SK-N-SH treated with all-trans-retinoic acid at 6 μM for 48 hours (cell line): Measurements from ENCODE around the gene RNF157.
"Not testable (repeated sequence)": the region's sequence is repeated elsewhere in the genome, so short reads cannot be mapped to it uniquely, and the experiment has no call there.

Source experiments
- ATAC-seq: fragments of 200-7000 bp; cut with Tn5 transposase; 3 replicates; pipeline ENCODE4 v1.9.1; 2020; ENCODE audit warnings: mild to moderate bottlenecking, moderate library complexity
- ARNTL ChIP-seq: fragments of 450-650 bp; formaldehyde crosslinking; IDR thresholded peaks from 2 replicates; pipeline ENCODE4 v1.5.0; 2020; ENCODE audit warnings: low read depth, mild to moderate bottlenecking, moderate library complexity, borderline replicate concordance
- BACH2 ChIP-seq: fragments of 250-450 bp; sonication (Bioruptor Pico); IDR thresholded peaks from 2 replicates; pipeline ENCODE4 v1.9.0; 2021; ENCODE audit warnings: mild to moderate bottlenecking, borderline replicate concordance
- CSDC2 ChIP-seq: fragments of 250-450 bp; sonication (Bioruptor Pico); IDR thresholded peaks from 2 replicates; pipeline ENCODE4 v1.5.0; 2020; ENCODE audit warnings: mild to moderate bottlenecking, moderate library complexity
- ESRRG ChIP-seq: fragments of 250-450 bp; sonication (Bioruptor Pico); IDR thresholded peaks from 2 replicates; pipeline ENCODE4 v1.6.1; 2021; ENCODE audit warnings: mild to moderate bottlenecking
- ISL1 ChIP-seq: fragments of 250-450 bp; sonication (Bioruptor Pico); IDR thresholded peaks from 2 replicates; pipeline ENCODE4 v2.1.2; 2022; ENCODE audit warnings: mild to moderate bottlenecking, moderate library complexity
- PATZ1 ChIP-seq: fragments of 250-450 bp; sonication (Bioruptor Pico); IDR thresholded peaks from 2 replicates; pipeline ENCODE4 v1.8.0; 2020; ENCODE audit warnings: mild to moderate bottlenecking, moderate library complexity, borderline replicate concordance
- POU6F1 ChIP-seq: fragments of 250-450 bp; sonication (Bioruptor Pico); IDR thresholded peaks from 2 replicates; pipeline ENCODE4 v1.8.0; 2021; ENCODE audit warnings: low read depth, mild to moderate bottlenecking, moderate library complexity, borderline replicate concordance
- PPARA ChIP-seq: fragments of 250-450 bp; sonication (Bioruptor Pico); IDR thresholded peaks from 2 replicates; pipeline ENCODE4 v1.5.0; 2020; ENCODE audit warnings: mild to moderate bottlenecking, borderline replicate concordance
- SNAI2 ChIP-seq: fragments of 250-450 bp; sonication (Bioruptor Pico); IDR thresholded peaks from 2 replicates; pipeline ENCODE4 v1.5.0; 2020; ENCODE audit warnings: mild to moderate bottlenecking, moderate library complexity
- TCF4 ChIP-seq: fragments of 250-450 bp; sonication (Bioruptor Pico); IDR thresholded peaks from 2 replicates; pipeline ENCODE4 v1.8.0; 2021; ENCODE audit warnings: mild to moderate bottlenecking, moderate library complexity, borderline replicate concordance
- TOX ChIP-seq: fragments of 250-450 bp; sonication (Bioruptor Pico); IDR thresholded peaks from 2 replicates; pipeline ENCODE4 v1.8.0; 2021; ENCODE audit warnings: mild to moderate bottlenecking, moderate library complexity, borderline replicate concordance
- ZC3H10 ChIP-seq: fragments of 250-450 bp; sonication (Bioruptor Pico); IDR thresholded peaks from 2 replicates; pipeline ENCODE4 v1.5.1; 2021; ENCODE audit warnings: mild to moderate bottlenecking, moderate library complexity
- ZFP3 ChIP-seq: fragments of 250-450 bp; sonication (Bioruptor Pico); IDR thresholded peaks from 2 replicates; pipeline ENCODE4 v1.5.0; 2020; ENCODE audit warnings: mild to moderate bottlenecking, moderate library complexity
- ZFP30 ChIP-seq: fragments of 450-650 bp; formaldehyde crosslinking; IDR thresholded peaks from 2 replicates; pipeline ENCODE4 v1.5.0; 2022; ENCODE audit warnings: mild to moderate bottlenecking, moderate library complexity
- ZNF565 ChIP-seq: fragments of 450-650 bp; formaldehyde crosslinking; conservative IDR thresholded peaks from 2 replicates; pipeline ENCODE4 v1.5.0; 2020; ENCODE audit warnings: low read depth, mild to moderate bottlenecking, moderate library complexity
- ZNF70 ChIP-seq: fragments of 450-650 bp; formaldehyde crosslinking; IDR thresholded peaks from 2 replicates; pipeline ENCODE4 v1.5.0; 2020; ENCODE audit warnings: mild to moderate bottlenecking, moderate library complexity
- TF ChIP-seq, protein P1 (sequence below): fragments of 250-450 bp; sonication (Bioruptor Pico); IDR thresholded peaks from 2 replicates; pipeline ENCODE4 v1.5.0; 2020; ENCODE audit warnings: mild to moderate bottlenecking, moderate library complexity
- TF ChIP-seq, protein P2 (sequence below): fragments of 250-450 bp; sonication (Bioruptor Pico); IDR thresholded peaks from 2 replicates; pipeline ENCODE4 v1.5.1; 2021; ENCODE audit warnings: mild to moderate bottlenecking, moderate library complexity
- TF ChIP-seq, protein P3 (sequence below): fragments of 250-450 bp; sonication (Bioruptor Pico); IDR thresholded peaks from 2 replicates; pipeline ENCODE4 v1.5.1; 2020; ENCODE audit warnings: low read depth, mild to moderate bottlenecking, moderate library complexity

The RNF157 gene

GRCh38 chr17:76233588-76234353, 6.5 kb downstream of the RNF157 start:
- ATAC-seq, result no peak
- no peak for TF ChIP-seq ISL1 (CRISPR knock-in tag)
- no peak for TF ChIP-seq PPARA
- no peak for TF ChIP-seq TOX
- no peak for TF ChIP-seq ZFP30 (CRISPR knock-in tag)
- no peak for TF ChIP-seq BACH2
- no peak for TF ChIP-seq ZNF565 (CRISPR knock-in tag)

- TF ChIP-seq, protein P1, sequence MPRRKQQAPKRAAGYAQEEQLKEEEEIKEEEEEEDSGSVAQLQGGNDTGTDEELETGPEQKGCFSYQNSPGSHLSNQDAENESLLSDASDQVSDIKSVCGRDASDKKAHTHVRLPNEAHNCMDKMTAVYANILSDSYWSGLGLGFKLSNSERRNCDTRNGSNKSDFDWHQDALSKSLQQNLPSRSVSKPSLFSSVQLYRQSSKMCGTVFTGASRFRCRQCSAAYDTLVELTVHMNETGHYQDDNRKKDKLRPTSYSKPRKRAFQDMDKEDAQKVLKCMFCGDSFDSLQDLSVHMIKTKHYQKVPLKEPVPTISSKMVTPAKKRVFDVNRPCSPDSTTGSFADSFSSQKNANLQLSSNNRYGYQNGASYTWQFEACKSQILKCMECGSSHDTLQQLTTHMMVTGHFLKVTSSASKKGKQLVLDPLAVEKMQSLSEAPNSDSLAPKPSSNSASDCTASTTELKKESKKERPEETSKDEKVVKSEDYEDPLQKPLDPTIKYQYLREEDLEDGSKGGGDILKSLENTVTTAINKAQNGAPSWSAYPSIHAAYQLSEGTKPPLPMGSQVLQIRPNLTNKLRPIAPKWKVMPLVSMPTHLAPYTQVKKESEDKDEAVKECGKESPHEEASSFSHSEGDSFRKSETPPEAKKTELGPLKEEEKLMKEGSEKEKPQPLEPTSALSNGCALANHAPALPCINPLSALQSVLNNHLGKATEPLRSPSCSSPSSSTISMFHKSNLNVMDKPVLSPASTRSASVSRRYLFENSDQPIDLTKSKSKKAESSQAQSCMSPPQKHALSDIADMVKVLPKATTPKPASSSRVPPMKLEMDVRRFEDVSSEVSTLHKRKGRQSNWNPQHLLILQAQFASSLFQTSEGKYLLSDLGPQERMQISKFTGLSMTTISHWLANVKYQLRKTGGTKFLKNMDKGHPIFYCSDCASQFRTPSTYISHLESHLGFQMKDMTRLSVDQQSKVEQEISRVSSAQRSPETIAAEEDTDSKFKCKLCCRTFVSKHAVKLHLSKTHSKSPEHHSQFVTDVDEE, result no peak
- TF ChIP-seq ZNF565 (CRISPR knock-in tag), result no peak
- no peak for TF ChIP-seq PATZ1 (CRISPR knock-in tag)
- no peak for TF ChIP-seq CSDC2 (CRISPR knock-in tag)
- TF ChIP-seq ZC3H10 (CRISPR knock-in tag), result no peak
- no peak for TF ChIP-seq SNAI2 (CRISPR knock-in tag)
- TF ChIP-seq, protein P2, sequence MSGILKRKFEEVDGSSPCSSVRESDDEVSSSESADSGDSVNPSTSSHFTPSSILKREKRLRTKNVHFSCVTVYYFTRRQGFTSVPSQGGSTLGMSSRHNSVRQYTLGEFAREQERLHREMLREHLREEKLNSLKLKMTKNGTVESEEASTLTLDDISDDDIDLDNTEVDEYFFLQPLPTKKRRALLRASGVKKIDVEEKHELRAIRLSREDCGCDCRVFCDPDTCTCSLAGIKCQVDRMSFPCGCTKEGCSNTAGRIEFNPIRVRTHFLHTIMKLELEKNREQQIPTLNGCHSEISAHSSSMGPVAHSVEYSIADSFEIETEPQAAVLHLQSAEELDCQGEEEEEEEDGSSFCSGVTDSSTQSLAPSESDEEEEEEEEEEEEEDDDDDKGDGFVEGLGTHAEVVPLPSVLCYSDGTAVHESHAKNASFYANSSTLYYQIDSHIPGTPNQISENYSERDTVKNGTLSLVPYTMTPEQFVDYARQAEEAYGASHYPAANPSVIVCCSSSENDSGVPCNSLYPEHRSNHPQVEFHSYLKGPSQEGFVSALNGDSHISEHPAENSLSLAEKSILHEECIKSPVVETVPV (CRISPR knock-in tag), result no peak
- TF ChIP-seq ZNF70 (CRISPR knock-in tag), result no peak
- no peak for TF ChIP-seq BACH2
- TF ChIP-seq ZFP30 (CRISPR knock-in tag), result no peak
- TF ChIP-seq, all 23 proteins: peak for 0
- ATAC-seq, result peak; percentile 76
Observed at GRCh38 chr17:76232342-76232741, 8.0 kb downstream of the RNF157 start.

- not testable (repeated sequence) for ATAC-seq
Observed at GRCh38 chr17:76226749-76227148, 13.5 kb downstream of the RNF157 start.

DNA sequence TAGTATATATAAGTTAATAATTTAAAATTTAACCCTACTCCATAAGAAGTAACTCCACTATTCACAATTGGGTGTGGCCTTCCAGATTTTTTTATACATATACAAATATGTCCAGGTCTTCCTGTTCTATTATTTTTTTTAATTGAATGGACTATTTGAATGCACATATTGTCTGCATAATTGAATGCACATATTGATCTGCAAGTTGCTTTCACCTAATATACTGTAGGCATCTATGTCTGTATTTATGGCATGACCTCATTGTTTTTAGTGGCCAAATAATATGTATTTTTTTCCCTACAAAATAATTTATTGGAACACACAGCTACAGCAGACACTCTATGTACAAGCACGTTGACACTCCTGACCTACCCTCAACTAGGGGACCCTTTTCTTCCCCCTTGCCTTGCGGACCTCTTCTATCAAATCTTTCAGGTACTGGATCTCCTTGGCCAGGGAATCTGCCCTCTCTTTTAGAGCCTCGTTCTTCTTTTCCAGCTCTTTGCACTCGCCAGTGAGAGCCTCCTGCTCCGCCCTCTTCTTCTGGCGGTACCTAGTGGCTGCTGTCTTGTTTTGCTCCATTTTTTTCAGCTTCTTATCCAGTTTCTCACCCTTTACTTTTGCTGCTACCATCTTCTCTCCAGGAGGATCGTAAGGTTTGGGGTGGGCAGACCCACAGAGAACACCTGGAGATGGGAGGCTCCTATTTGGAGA, 14.8 kb downstream of the RNF157 start:
- ATAC-seq, result not testable (repeated sequence)

DNA sequence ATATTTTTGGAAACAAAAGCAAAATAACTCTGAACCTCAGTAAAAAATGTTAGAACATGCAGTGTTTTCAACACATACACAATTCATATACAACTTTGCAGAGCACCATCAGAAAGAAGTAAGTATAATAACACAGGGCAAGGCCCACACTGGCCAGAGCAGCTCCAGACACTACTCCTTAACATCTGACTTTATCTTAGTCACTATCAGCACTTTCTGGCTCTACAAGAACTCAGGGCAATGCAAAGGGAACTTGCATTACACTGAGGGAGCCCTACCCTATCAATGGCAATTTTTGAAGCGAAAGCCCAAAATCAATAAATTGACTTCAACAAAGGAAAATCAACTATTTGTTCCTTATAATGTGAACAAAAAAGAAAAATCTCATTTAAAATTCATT, 16.5 kb downstream of the RNF157 start:
- ATAC-seq, result no peak

More for the DNA sequence above, 16.5 kb downstream of the RNF157 start:
- TF ChIP-seq SNAI2 (CRISPR knock-in tag), result no peak
- no peak for TF ChIP-seq ZFP3 (CRISPR knock-in tag)
- TF ChIP-seq ZNF70 (CRISPR knock-in tag), result no peak
- TF ChIP-seq POU6F1 (CRISPR knock-in tag), result no peak
- no peak for TF ChIP-seq TCF4
- TF ChIP-seq ZFP30 (CRISPR knock-in tag), result no peak
- TF ChIP-seq ISL1 (CRISPR knock-in tag), result no peak
- no peak for TF ChIP-seq PPARA
- TF ChIP-seq, protein P3, sequence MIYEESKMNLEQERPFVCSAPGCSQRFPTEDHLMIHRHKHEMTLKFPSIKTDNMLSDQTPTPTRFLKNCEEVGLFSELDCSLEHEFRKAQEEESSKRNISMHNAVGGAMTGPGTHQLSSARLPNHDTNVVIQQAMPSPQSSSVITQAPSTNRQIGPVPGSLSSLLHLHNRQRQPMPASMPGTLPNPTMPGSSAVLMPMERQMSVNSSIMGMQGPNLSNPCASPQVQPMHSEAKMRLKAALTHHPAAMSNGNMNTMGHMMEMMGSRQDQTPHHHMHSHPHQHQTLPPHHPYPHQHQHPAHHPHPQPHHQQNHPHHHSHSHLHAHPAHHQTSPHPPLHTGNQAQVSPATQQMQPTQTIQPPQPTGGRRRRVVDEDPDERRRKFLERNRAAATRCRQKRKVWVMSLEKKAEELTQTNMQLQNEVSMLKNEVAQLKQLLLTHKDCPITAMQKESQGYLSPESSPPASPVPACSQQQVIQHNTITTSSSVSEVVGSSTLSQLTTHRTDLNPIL (CRISPR knock-in tag), result no peak
- no peak for TF ChIP-seq ARNTL (CRISPR knock-in tag)
- TF ChIP-seq ESRRG (CRISPR knock-in tag), result no peak
- TF ChIP-seq ZNF565 (CRISPR knock-in tag), result no peak
- TF ChIP-seq, protein P2 (CRISPR knock-in tag), result no peak
- TF ChIP-seq, all 23 proteins: peak for 0
